K562 (cell line): ENCODE results near the gene HOXB3.

Source experiments
- EP300 ChIP-seq: IDR thresholded peaks from 2 replicates; pipeline ENCODE4 v1.6.1; 2012; ENCODE audit warnings: low read length, improper control_type of control experiment
- HMGXB4 ChIP-seq: sonication (generic); formaldehyde crosslinking; IDR thresholded peaks from 2 replicates; pipeline ENCODE4 v1.8.1; 2023; ENCODE audit warnings: mild to moderate bottlenecking, missing genetic modification reagents
- KLF1 ChIP-seq: fragments of 450-650 bp; IDR thresholded peaks from 2 replicates; pipeline ENCODE4 v1.6.1; 2016; ENCODE audit warnings: missing genetic modification characterization, missing compliant biosample characterization
- RBM25 ChIP-seq: fragments of 200-400 bp; formaldehyde crosslinking; IDR thresholded peaks from 2 replicates; pipeline ENCODE4 v1.6.1; 2018; ENCODE audit warnings: low read length, low read depth, moderate library complexity; ENCODE audit not compliant: severe bottlenecking
- RBM39 ChIP-seq: fragments of 200-400 bp; formaldehyde crosslinking; optimal IDR thresholded peaks from 2 replicates; pipeline ENCODE3; 2018; ENCODE audit warnings: low read depth, low read length
- SPI1 ChIP-seq: IDR thresholded peaks from 2 replicates; pipeline ENCODE4 v1.6.1; 2011; ENCODE audit warnings: low read depth, low read length, control low read depth, borderline replicate concordance
- SREBF2 ChIP-seq: sonication (generic); formaldehyde crosslinking; IDR thresholded peaks from 2 replicates; pipeline ENCODE4 v1.4.0; 2020; ENCODE audit warnings: mild to moderate bottlenecking, missing genetic modification reagents
- YY1 ChIP-seq, 3 experiments: IDR thresholded peaks; 2 replicates each; pipeline ENCODE4 v1.6.1; 2011; ENCODE audit warnings: low read length in 2 of 3, mild to moderate bottlenecking in 2 of 3, moderate library complexity in 2 of 3, borderline replicate concordance in 1 of 3, control low read depth in 1 of 3, low read depth in 1 of 3; ENCODE audit not compliant: insufficient read depth in 3 of 3, insufficient replicate concordance in 2 of 3, control insufficient read depth in 1 of 3, insufficient read length in 1 of 3; ENCODE audit errors: extremely low read depth in 1 of 3

DNA sequence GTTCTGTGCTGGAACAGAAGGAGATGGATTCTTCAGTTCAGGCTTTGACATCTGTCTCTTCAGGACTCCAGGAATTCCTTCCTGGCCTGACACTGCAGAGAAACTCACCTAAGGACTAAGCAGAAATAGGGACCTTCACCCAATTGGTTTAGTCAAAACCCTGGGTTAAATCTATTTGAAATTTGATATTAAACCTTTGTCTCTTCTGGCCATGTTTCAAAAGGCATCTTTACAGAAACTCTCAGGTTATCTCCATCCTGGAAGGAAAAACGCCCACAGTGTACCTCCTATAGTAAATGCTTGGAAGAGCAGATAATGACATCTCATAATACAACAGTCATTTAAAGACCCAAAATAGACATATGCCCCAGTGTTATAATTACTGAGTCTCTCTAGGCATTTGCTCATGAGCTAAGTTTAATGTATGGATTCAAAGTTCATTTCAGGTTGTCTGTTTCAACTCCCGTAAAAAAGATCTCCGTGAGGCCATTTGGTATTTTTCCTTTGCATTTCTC lies 6.3 kb downstream of the HOXB3 start:
- no peak for TF ChIP-seq HMGXB4
- no peak for TF ChIP-seq SREBF2
- no peak for TF ChIP-seq RBM25
- no peak for TF ChIP-seq KLF1 (tag)
- no peak for TF ChIP-seq YY1 (IDR thresholded peaks at IDR 0.05; ENCODE audit: borderline replicate concordance in 1 of 3, control insufficient read depth in 1 of 3, extremely low read depth in 1 of 3, insufficient read depth in 3 of 3, insufficient read length in 1 of 3, insufficient replicate concordance in 2 of 3, low read depth in 1 of 3, low read length in 2 of 3)
- TF ChIP-seq RBM39: no peak
- TF ChIP-seq SPI1: no peak
- TF ChIP-seq EP300: no peak
